ENCODE data around the gene WNK2.
"Not testable (repeated sequence)": the region's sequence is repeated elsewhere in the genome, so short reads cannot be mapped to it uniquely, and the experiment has no call there.

The WNK2 gene

GRCh38 chr9:93345643-93346230, 161.8 kb downstream of the WNK2 start:
- peak; percentile 8 to 33 for DNase-seq

DNA sequence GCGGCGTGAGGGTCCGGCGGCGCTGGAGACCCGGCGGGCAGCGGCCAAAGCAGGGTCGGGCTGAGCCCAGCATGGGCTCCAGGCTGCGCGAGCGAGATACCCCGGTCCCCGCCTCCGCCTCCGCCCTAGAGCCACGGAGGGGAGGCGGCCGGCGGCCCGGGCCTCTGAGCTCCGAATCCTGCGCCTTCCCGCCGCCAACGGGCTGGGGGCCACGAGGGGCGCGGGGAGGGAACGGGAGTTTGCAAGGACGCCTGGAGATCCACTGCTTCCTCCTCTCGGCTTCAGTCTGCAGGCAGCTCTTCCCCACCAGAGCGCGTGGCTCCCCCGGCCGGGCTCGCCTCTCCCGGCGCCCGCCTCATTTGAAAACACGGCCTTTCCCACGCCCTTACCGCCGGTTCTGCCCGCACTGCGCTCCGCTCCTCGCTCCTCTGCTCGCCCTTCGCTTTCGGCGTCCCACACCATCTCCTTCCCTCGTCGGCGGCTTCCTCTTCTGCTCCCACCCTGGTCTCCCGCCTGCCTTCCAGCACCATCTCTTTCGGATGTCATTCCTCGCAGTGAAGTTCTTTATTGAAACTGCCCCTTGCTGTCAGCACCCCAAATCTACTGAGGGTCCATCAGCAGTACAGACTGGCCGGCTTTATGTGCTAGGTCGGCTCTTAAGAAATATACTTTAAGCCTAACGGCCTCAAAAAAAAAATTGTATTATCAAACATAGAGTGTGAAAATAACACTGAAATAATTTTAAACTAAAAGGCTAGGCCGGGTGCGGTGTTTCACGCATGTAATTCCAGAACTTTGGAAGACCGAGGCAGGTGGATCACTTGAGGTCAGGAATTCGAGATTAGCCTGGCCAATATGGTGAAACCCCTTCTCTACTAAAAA, 162.5 kb downstream of the WNK2 start:
- DNase-seq = peak in 1 of 2 experiments; percentile 38

- DNase-seq = not testable (repeated sequence)
These were observed 163.5 kb downstream of the WNK2 start for GRCh38 chr9:93347371-93347975.

DNA sequence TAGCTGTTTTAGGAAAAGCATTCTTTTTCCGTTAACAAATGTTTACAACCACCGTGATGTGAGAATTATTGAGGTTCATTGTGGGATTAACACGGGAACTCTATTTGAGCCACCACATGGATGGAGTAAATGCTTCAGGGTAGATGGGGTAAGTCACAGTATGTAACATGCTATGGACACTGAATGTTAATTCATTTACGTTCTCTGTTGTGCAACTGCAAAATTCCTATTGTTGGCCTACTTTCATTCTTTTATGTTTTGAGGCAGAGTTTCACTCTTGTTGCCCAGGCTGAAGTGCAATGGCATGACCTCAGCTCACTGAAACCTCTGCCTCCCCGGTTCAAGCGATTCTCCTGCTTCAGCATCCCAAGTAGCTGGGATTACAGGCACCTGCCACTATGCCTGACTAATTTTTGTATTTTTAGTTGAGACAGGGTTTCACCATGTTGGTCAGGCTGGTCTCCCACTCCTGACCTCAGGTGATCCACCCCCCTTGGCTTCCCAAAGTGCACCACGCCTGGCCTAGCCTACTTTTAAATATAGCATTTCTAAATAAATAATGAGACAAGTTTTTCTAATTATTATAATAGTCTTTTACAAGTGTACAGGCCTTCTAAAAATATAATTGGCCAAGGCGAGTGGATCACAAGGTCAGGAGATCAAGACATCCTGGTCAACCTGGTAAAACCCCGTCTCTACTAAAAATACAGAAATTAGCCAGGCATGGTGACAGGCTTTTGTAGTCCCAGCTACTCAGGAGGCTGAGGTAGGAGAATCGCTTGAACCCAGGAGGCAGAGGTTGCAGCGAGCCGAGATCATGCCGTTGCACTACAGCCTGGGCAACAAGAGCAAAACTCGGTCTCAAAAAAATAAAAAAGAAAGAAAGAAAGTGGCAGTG, 169.7 kb downstream of the WNK2 start:
- DNase-seq = not testable (repeated sequence)

DNA sequence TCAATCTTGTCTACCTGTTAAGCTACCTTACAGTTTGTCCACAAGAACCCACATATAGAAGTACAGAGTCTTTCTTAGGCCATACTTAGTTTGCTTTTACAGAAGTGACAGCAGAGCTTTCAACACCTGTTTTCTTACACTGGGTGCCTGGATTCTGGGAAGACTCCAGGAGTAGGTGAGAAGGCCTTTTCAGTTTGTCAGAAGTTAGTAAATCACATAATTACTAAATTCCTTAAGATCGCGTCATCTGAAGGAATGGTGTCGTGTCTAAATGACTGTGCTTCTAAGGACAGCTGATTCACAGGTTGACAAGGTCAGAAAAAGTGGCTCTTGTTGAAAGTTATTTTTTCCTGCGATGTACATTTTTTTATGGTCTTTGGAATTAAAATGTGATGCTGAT, 170.5 kb downstream of the WNK2 start:
- DNase-seq = no peak

DNA sequence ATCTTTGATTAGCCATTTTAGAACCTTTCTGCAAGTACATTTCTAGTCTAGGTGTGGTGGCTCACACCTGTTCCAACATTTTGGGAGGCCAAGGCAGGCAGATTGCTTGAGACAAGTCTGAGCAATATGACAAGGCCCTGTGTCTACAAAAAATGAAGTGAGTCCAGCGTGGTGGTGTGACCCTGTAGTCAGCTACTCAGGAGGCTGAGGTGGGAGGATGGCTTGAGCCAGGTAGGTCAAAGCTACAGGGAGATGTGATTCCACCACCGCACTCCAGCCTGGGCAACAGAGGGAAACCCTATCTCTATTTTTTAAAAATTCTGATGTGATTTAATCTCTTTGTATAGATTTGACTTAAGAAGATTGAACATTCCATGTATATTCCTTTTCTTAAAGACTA, 171.9 kb downstream of the WNK2 start:
- no peak for DNase-seq

- DNase-seq = no peak
These were observed 173.7 kb downstream of the WNK2 start for GRCh38 chr9:93357649-93358048.

GRCh38 chr9:93359907-93360306, 176.0 kb downstream of the WNK2 start:
- DNase-seq = not testable (repeated sequence)

DNA sequence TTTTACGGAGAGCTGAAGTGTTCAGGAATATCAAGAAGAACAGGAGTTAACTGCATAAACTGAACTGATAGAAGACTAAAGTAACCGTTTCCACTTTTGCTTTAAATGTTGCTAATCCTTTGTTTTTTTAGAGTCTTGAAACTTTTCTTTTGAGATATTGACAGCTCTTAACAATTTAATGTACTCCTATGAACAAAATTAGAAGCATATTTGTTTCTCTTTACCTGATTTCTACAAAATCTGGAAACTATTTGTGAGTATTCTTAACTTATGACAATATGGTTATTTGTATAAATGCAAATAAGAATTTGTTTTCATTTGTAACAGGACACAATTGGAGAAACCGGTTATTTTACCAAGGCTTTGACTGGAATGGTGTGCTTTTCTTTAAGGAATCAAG, 178.1 kb downstream of the WNK2 start:
- DNase-seq = no peak

- DNase-seq = no peak
These were observed 180.9 kb downstream of the WNK2 start for GRCh38 chr9:93364734-93365426.

GRCh38 chr9:93365427-93366118, 181.6 kb downstream of the WNK2 start:
- DNase-seq = no peak

DNA sequence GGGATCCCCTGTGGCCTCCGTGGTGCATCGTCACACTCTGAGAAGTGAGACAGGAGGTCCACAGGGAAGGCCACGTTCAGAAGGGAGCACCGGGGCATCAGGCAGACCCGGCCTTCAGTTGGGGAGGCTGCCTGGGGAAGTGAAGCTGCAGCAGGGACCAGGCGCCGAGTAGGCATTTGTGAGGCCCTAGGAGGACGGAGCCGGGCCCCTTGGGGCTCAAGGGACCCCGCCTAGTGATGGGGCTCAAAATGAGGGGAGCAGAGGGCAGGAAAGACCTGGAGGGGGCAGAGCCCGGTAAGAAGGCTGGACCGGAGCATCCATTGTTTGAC, 182.1 kb downstream of the WNK2 start:
- no peak for DNase-seq

DNA sequence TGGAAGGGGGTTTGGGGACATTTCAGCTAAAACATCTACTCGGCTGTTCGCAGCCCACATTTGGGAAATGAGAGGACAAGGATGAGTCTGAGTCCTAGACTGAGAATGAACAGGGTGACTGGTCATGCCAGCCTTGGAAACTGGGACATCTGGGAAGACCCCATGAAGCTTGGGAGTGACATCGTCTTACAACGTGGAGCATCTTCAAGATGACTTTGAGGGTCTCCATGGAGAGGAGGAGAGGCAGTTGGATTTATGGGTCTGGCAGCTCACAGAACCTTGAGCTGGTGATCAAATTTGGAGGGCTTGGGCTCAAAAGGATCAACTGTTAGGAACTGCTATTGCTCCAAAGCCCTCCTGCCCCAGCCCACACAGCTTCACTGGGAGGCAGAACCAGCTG, 182.5 kb downstream of the WNK2 start:
- not testable (repeated sequence) for DNase-seq

DNA sequence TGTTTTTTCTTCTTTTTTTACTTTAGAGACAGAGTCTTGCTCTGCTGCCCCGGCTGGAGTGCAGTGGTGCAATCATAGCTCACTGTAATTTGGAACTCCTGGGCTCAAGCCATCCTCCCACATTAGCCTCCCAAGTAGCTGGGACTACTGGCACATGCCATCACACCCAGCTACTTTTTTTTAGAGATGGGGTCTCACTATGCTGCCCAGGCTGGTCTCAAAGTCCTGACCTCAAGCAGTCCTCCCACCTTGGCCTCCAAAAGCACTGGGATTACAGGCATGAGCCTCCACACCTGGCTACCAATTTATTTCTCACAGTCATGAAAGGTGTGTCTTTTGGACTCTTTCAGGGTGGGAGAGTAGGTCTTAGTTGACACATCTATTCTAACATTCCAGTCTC, 184.5 kb downstream of the WNK2 start:
- no peak for DNase-seq

DNA sequence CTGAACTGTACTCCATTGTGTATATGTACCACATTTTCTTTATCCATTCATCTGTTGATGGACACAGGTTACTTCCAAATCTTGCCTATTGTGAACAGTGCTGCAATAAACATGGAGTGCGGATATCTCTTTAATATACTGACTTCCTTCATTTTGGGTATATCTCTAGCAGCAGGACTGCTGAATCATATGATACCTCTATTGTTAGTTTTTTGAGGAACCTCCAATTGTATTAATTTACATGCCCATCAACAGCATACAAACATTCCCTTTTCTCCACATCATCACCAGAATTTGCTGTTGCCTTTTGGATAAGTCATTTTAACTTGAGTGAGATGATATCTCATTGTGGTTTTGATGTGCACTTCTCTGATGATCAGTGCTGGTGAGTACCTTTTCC, 185.7 kb downstream of the WNK2 start:
- no peak for DNase-seq

Measured in NCI-H524 (cell line).